Measurements from ENCODE around the gene MRPL14. TPM values are rescaled to one million over a fixed set of nuclear protein-coding genes. Genes with fewer than 3 reads are reported as not detected.

MRPL14 gene
- total RNA-seq, 1 experiment from 2014 or later, result 80.1 TPM

Other genes with a start within 250 kb of the MRPL14 start
- gene TMEM63B, start 102 bp upstream of the MRPL14 start, total RNA-seq (2014; rRNA removed; shearing (Covaris generic); ENCODE audit: low replicate concordance), result 4.5 and 9.1 TPM in 2 replicates
- gene CAPN11, start 31.4 kb upstream of the MRPL14 start, total RNA-seq (2014; rRNA removed; shearing (Covaris generic); ENCODE audit: low replicate concordance), result not detected in 2 replicates
- not detected in 2 replicates for gene MYMX, start 89.5 kb upstream of the MRPL14 start, total RNA-seq (2014; rRNA removed; shearing (Covaris generic); ENCODE audit: low replicate concordance)
- 26.9 and 29.3 TPM in 2 replicates for gene SLC29A1, start 96.1 kb upstream of the MRPL14 start, total RNA-seq (2014; rRNA removed; shearing (Covaris generic); ENCODE audit: low replicate concordance)
- 474 and 539 TPM in 2 replicates for gene HSP90AB1, start 119.6 kb upstream of the MRPL14 start, total RNA-seq (2014; rRNA removed; shearing (Covaris generic); ENCODE audit: low replicate concordance)
- gene SLC35B2, start 130.1 kb upstream of the MRPL14 start, total RNA-seq (2014; rRNA removed; shearing (Covaris generic); ENCODE audit: low replicate concordance), result 30.0 and 49.9 TPM in 2 replicates
- gene NFKBIE, start 138.1 kb upstream of the MRPL14 start, total RNA-seq (2014; rRNA removed; shearing (Covaris generic); ENCODE audit: low replicate concordance), result 22.2 and 26.1 TPM in 2 replicates
- 0.04 and 0.18 TPM in 2 replicates for gene TMEM151B, start 143.0 kb upstream of the MRPL14 start, total RNA-seq (2014; rRNA removed; shearing (Covaris generic); ENCODE audit: low replicate concordance)
- gene AARS2, start 185.9 kb upstream of the MRPL14 start, total RNA-seq (2014; rRNA removed; shearing (Covaris generic); ENCODE audit: low replicate concordance), result 6.1 and 19.6 TPM in 2 replicates
- gene SPATS1, start 215.2 kb upstream of the MRPL14 start, total RNA-seq (2014; rRNA removed; shearing (Covaris generic); ENCODE audit: low replicate concordance), result not detected in 2 replicates